Fibroblast of villous mesenchyme (primary cell): Measurements from ENCODE around the gene ALDH1L1. TPM values are rescaled to one million over a fixed set of nuclear protein-coding genes. Genes with fewer than 3 reads are reported as not detected.
A peak's percentile ranks its signal among the peaks of the same experiment; 100 is the strongest.

Source experiments
- DNase-seq: peaks from one replicate; pipeline ENCODE4 v3.0.0-alpha.2; 2010; ENCODE audit warnings: low read depth
- H3K4me3 ChIP-seq: 2 replicates; pipeline ENCODE4 v1.5.1; 2011; ENCODE audit warnings: low read depth, mild to moderate bottlenecking, low read length
- CTCF ChIP-seq: IDR thresholded peaks from 2 replicates; pipeline ENCODE4 v1.5.1; 2012; ENCODE audit warnings: low read depth, mild to moderate bottlenecking, low read length; ENCODE audit not compliant: insufficient read depth
- total RNA-seq: library from RNA; depleted of rRNA; stranded (reverse); fragments of >200 nt; gene quantifications from 2 replicates; pipeline ENCODE4 v1.2.3, GENCODE V29; 2012

Gene ALDH1L1
- total RNA-seq, 1 donor, result 3.9 TPM

DNA sequence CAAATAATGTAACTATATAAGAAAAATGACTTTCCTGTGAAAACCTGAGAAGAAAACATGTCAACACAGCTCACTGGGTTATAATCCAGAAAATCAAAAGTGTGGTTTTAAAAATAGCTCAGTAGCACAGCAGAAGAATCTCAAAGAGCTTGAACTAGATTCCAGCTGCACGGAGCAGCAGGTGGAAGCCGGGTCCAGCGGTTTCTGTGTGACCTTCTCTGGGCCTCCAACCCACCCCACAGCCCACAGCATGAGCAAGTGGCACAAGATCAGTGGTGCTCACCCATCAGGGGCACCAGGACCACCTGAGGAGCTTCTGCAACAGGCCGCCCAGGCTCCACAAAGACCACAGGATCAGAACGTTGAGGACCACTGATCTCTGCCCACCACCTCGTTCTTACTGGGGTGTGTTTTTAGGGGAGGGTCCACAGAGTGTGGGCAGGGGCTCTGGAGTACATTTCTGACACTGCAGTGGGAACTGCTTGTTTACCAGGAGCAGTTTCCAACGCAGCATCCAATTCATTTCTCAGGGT lies 119.7 kb downstream of the ALDH1L1 start:
- DNase-seq, result no peak
- no peak overlapping the region for H3K4me3 ChIP-seq
- TF ChIP-seq CTCF, result no peak

DNA sequence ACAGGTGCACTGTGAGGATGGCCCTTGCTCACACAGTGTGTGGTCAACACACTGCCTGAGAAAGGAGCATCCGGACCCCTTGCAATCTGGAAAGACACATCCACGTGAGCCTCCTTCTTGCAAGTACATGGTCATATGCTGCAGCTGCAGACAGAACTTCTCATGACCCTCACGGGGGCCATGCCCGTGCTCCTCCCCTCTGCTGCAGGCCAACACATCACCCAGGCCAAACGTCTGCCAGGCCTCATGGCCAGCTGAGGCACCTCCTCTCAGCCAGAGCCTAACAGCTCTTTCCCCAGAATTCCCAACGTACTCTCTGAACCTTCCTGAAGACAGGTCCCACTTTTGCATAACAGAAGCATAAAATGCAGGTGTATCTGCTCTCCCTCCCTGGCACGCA lies 121.7 kb downstream of the ALDH1L1 start:
- TF ChIP-seq CTCF, result no peak
- H3K4me3 ChIP-seq, result no peak overlapping the region
- DNase-seq, result no peak

GRCh38 chr3:126057936-126058335 lies 122.5 kb downstream of the ALDH1L1 start:
- no peak overlapping the region for H3K4me3 ChIP-seq
- DNase-seq, result no peak
- no peak for TF ChIP-seq CTCF

- TF ChIP-seq CTCF, result no peak
These were observed 122.9 kb downstream of the ALDH1L1 start for GRCh38 chr3:126057501-126057819.

GRCh38 chr3:126056681-126057500 lies 123.5 kb downstream of the ALDH1L1 start:
- TF ChIP-seq CTCF, result no peak
- peak; percentile 12 for DNase-seq
- H3K4me3 ChIP-seq, result no peak overlapping the region

More at GRCh38 chr3:126057501-126057819, 122.9 kb downstream of the ALDH1L1 start:
- no peak for DNase-seq
- no peak overlapping the region for H3K4me3 ChIP-seq

GRCh38 chr3:126056088-126056487 lies 124.3 kb downstream of the ALDH1L1 start:
- DNase-seq, result no peak
- no peak overlapping the region for H3K4me3 ChIP-seq
- TF ChIP-seq CTCF, result no peak
